HepG2 (cell line): Measurements from ENCODE around the gene HECTD4. TPM values are rescaled to one million over a fixed set of nuclear protein-coding genes. Genes with fewer than 3 reads are reported as not detected.

Experiments used
- AHR ChIP-seq: IDR thresholded peaks from 2 replicates; pipeline ENCODE4 v1.6.1; 2018; ENCODE audit warnings: missing genetic modification reagents, missing compliant biosample characterization
- ARID3A ChIP-seq: IDR thresholded peaks from 2 replicates; pipeline ENCODE4 v1.6.1; 2012; ENCODE audit warnings: low read depth, low read length, improper control_type of control experiment
- FOXA3 ChIP-seq: IDR thresholded peaks from 2 replicates; pipeline ENCODE4 v1.6.1; 2016; ENCODE audit warnings: missing genetic modification reagents, missing compliant biosample characterization
- GATAD2A ChIP-seq: IDR thresholded peaks from 2 replicates; pipeline ENCODE4 v1.6.1; 2016
- GLI4 ChIP-seq: sonication (generic); formaldehyde crosslinking; IDR thresholded peaks from 2 replicates; pipeline ENCODE4 v1.5.1; 2020; ENCODE audit warnings: missing genetic modification reagents, mild to moderate bottlenecking, moderate library complexity, borderline replicate concordance
- HIVEP1 ChIP-seq: sonication (generic); formaldehyde crosslinking; IDR thresholded peaks from 2 replicates; pipeline ENCODE4 v1.4.0; 2020; ENCODE audit warnings: mild to moderate bottlenecking, missing genetic modification reagents
- HNRNPH1 ChIP-seq: fragments of 200-400 bp; formaldehyde crosslinking; optimal IDR thresholded peaks from 2 replicates; pipeline ENCODE3; 2017; ENCODE audit warnings: mild to moderate bottlenecking, low read depth, low read length
- HNRNPUL1 ChIP-seq: fragments of 200-400 bp; formaldehyde crosslinking; IDR thresholded peaks from 2 replicates; pipeline ENCODE4 v1.6.1; 2017; ENCODE audit warnings: low read depth, mild to moderate bottlenecking, low read length, moderate library complexity
- MTF1 ChIP-seq: sonication (generic); formaldehyde crosslinking; IDR thresholded peaks from 2 replicates; pipeline ENCODE4 v1.5.0; 2020; ENCODE audit warnings: missing genetic modification reagents
- ONECUT2 ChIP-seq: sonication (generic); formaldehyde crosslinking; IDR thresholded peaks from 2 replicates; pipeline ENCODE4 v1.4.0; 2020; ENCODE audit warnings: missing genetic modification reagents
- PHF21A ChIP-seq: sonication (generic); formaldehyde crosslinking; IDR thresholded peaks from 2 replicates; pipeline ENCODE4 v1.5.0; 2020; ENCODE audit warnings: mild to moderate bottlenecking, missing genetic modification reagents
- TP53 ChIP-seq: sonication (generic); formaldehyde crosslinking; conservative IDR thresholded peaks from 2 replicates; pipeline ENCODE4 v1.4.0; 2020; ENCODE audit warnings: missing genetic modification reagents
- TRIM24 ChIP-seq: sonication (generic); formaldehyde crosslinking; IDR thresholded peaks from 2 replicates; pipeline ENCODE4 v1.8.0; 2022; ENCODE audit warnings: mild to moderate bottlenecking, missing genetic modification reagents
- ZNF264 ChIP-seq: sonication (generic); formaldehyde crosslinking; IDR thresholded peaks from 2 replicates; pipeline ENCODE4 v1.4.0; 2020; ENCODE audit warnings: missing genetic modification reagents
- ZNF547 ChIP-seq: sonication (generic); formaldehyde crosslinking; IDR thresholded peaks from 2 replicates; pipeline ENCODE4 v1.5.1; 2020; ENCODE audit warnings: mild to moderate bottlenecking, missing genetic modification reagents
- ZNF713 ChIP-seq: sonication (generic); formaldehyde crosslinking; IDR thresholded peaks from 2 replicates; pipeline ENCODE4 v1.4.0; 2020; ENCODE audit warnings: mild to moderate bottlenecking, missing genetic modification reagents
- polyA plus RNA-seq, 8 experiments: library from polyadenylated mRNA; depleted of rRNA in 3 of 8; stranded (reverse) in 7 of 8; unstranded in 1 of 8; fragments of >200 nt; fragmentation: Illumina TruSeq in 4 of 8; extraction: Trizol in 4 of 8; gene quantifications; 2 replicates each; pipeline versions ENCODE4 v1.2.1 to v1.2.3, GENCODE V29; 2011 to 2016; ENCODE audit warnings: low read depth in 4 of 8, missing spikeins in 1 of 8, mixed read lengths in 1 of 8; ENCODE audit not compliant: insufficient read depth in 1 of 8
- total RNA-seq, 5 experiments: library from RNA; depleted of rRNA; stranded (reverse); fragments of >200 nt; fragmentation: Illumina TruSeq; extraction: Trizol; gene quantifications; 2 replicates each; pipeline ENCODE4 v1.2.3, GENCODE V29; 2016; ENCODE audit warnings: low read depth in 1 of 5
- TF ChIP-seq, protein P1 (sequence below): sonication (generic); formaldehyde crosslinking; conservative IDR thresholded peaks from 2 replicates; pipeline ENCODE4 v1.8.0; 2022; ENCODE audit warnings: missing genetic modification reagents
- TF ChIP-seq, protein P2 (sequence below): sonication (generic); formaldehyde crosslinking; IDR thresholded peaks from 2 replicates; pipeline ENCODE4 v1.5.0; 2020; ENCODE audit warnings: mild to moderate bottlenecking, missing genetic modification reagents, borderline replicate concordance
- TF ChIP-seq, protein P3 (sequence below): sonication (generic); formaldehyde crosslinking; IDR thresholded peaks from 2 replicates; pipeline ENCODE4 v1.4.0; 2020; ENCODE audit warnings: missing genetic modification reagents, borderline replicate concordance

HECTD4 gene
- total and polyA plus RNA-seq, 2 of the 13 experiments (the other 11 are each of a cell fraction or from before 2014, with no cell fraction given), result 9.0 to 11.4 TPM

- TF ChIP-seq ZNF547 (CRISPR knock-in tag) (peak; percentile 88), FOXA3 (CRISPR knock-in tag) (0 out of 2 replicates have a peak, but pooled peaks have one; percentile 6), PHF21A (CRISPR knock-in tag) (no peak), GATAD2A (CRISPR knock-in tag) (no peak), ARID3A (no peak), AHR (CRISPR knock-in tag) (no peak), TP53 (no peak), GLI4 (CRISPR knock-in tag) (no peak; the same call in 1 of the 2 replicates), HNRNPH1 (no peak), HIVEP1 (no peak), TRIM24 (CRISPR knock-in tag) (no peak), ZNF264 (no peak), ONECUT2 (no peak), MTF1 (no peak), HNRNPUL1 (no peak), ZNF713 (peak; percentile 78; the same call in 1 of the 2 replicates)
- TF ChIP-seq, protein P1, sequence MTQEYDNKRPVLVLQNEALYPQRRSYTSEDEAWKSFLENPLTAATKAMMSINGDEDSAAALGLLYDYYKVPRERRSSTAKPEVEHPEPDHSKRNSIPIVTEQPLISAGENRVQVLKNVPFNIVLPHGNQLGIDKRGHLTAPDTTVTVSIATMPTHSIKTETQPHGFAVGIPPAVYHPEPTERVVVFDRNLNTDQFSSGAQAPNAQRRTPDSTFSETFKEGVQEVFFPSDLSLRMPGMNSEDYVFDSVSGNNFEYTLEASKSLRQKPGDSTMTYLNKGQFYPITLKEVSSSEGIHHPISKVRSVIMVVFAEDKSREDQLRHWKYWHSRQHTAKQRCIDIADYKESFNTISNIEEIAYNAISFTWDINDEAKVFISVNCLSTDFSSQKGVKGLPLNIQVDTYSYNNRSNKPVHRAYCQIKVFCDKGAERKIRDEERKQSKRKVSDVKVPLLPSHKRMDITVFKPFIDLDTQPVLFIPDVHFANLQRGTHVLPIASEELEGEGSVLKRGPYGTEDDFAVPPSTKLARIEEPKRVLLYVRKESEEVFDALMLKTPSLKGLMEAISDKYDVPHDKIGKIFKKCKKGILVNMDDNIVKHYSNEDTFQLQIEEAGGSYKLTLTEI, result no peak
- TF ChIP-seq, protein P2, sequence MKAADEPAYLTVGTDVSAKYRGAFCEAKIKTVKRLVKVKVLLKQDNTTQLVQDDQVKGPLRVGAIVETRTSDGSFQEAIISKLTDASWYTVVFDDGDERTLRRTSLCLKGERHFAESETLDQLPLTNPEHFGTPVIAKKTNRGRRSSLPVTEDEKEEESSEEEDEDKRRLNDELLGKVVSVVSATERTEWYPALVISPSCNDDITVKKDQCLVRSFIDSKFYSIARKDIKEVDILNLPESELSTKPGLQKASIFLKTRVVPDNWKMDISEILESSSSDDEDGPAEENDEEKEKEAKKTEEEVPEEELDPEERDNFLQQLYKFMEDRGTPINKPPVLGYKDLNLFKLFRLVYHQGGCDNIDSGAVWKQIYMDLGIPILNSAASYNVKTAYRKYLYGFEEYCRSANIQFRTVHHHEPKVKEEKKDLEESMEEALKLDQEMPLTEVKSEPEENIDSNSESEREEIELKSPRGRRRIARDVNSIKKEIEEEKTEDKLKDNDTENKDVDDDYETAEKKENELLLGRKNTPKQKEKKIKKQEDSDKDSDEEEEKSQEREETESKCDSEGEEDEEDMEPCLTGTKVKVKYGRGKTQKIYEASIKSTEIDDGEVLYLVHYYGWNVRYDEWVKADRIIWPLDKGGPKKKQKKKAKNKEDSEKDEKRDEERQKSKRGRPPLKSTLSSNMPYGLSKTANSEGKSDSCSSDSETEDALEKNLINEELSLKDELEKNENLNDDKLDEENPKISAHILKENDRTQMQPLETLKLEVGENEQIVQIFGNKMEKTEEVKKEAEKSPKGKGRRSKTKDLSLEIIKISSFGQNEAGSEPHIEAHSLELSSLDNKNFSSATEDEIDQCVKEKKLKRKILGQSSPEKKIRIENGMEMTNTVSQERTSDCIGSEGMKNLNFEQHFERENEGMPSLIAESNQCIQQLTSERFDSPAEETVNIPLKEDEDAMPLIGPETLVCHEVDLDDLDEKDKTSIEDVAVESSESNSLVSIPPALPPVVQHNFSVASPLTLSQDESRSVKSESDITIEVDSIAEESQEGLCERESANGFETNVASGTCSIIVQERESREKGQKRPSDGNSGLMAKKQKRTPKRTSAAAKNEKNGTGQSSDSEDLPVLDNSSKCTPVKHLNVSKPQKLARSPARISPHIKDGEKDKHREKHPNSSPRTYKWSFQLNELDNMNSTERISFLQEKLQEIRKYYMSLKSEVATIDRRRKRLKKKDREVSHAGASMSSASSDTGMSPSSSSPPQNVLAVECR (CRISPR knock-in tag), result peak; percentile 97
- TF ChIP-seq, protein P3, sequence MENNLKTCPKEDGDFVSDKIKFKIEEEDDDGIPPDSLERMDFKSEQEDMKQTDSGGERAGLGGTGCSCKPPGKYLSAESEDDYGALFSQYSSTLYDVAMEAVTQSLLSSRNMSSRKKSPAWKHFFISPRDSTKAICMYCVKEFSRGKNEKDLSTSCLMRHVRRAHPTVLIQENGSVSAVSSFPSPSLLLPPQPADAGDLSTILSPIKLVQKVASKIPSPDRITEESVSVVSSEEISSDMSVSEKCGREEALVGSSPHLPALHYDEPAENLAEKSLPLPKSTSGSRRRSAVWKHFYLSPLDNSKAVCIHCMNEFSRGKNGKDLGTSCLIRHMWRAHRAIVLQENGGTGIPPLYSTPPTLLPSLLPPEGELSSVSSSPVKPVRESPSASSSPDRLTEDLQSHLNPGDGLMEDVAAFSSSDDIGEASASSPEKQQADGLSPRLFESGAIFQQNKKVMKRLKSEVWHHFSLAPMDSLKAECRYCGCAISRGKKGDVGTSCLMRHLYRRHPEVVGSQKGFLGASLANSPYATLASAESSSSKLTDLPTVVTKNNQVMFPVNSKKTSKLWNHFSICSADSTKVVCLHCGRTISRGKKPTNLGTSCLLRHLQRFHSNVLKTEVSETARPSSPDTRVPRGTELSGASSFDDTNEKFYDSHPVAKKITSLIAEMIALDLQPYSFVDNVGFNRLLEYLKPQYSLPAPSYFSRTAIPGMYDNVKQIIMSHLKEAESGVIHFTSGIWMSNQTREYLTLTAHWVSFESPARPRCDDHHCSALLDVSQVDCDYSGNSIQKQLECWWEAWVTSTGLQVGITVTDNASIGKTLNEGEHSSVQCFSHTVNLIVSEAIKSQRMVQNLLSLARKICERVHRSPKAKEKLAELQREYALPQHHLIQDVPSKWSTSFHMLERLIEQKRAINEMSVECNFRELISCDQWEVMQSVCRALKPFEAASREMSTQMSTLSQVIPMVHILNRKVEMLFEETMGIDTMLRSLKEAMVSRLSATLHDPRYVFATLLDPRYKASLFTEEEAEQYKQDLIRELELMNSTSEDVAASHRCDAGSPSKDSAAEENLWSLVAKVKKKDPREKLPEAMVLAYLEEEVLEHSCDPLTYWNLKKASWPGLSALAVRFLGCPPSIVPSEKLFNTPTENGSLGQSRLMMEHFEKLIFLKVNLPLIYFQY (CRISPR knock-in tag), result no peak
Measured at GRCh38 chr12:112125250-112125999, 256.8 kb downstream of the HECTD4 start, which contains the start of gene TRAFD1 (continued).
